HepG2 (cell line): ENCODE data around the gene TTPAL. TPM values are rescaled to one million over a fixed set of nuclear protein-coding genes. Genes with fewer than 3 reads are reported as not detected.

Source experiments
- ATAC-seq: fragments of 200-7000 bp; cut with Tn5 transposase; 3 replicates; pipeline ENCODE4 v1.9.1; 2020; ENCODE audit warnings: mild to moderate bottlenecking, moderate library complexity
- BruUV-seq: library from RNA; stranded (reverse); fragments of 400-500 nt; replicated peaks from 2 replicates; lab custom pipeline; 2021; lab: Mats Ljungman, UMichigan
- CTCF ChIA-PET: fragments of 300-600 bp; formaldehyde crosslinking; extraction: SDS; loops from one replicate; lab custom pipeline; 2021; ENCODE audit warnings: low total read pairs, inconsistent platforms, low intra/inter-chr PET ratio; lab: Yijun Ruan, JAX
- POLR2A ChIA-PET: fragments of 350-600 bp; sonication (Branson Sonifier 250); formaldehyde crosslinking; loops from one replicate; lab custom pipeline; 2020; ENCODE audit warnings: antibody characterized with exemption, inconsistent platforms; lab: Yijun Ruan, JAX
- DNase-seq: peaks from one replicate; pipeline ENCODE4 v3.0.0-alpha.2; 2015; ENCODE audit warnings: low spot score
- FAIRE-seq: peaks from 3 replicates; lab custom pipeline; 2011; peaks lifted over from hg19 to GRCh38; lab: Jason Lieb, UNC
- H2AFZ ChIP-seq: one replicate; pipeline ENCODE4 v1.6.1; 2011; ENCODE audit warnings: low read length, inconsistent platforms
- H3K27ac ChIP-seq: fragments of 300-600 bp; 3 replicates; pipeline ENCODE4 v1.8.0; 2011; ENCODE audit warnings: mixed run types, mild to moderate bottlenecking, mixed read lengths, low read length, inconsistent platforms; ENCODE audit not compliant: insufficient read depth; ENCODE audit errors: extremely low read length
- H3K27me3 ChIP-seq, 2 experiments: fragments of 200-600 bp in 1 of 2; 2 replicates in 1 of 2; 3 replicates in 1 of 2; pipeline versions ENCODE4 v1.6.0 to v1.8.0; 2011; ENCODE audit warnings: low read length in 2 of 2, mild to moderate bottlenecking in 2 of 2, moderate library complexity in 2 of 2, inconsistent platforms in 1 of 2; ENCODE audit not compliant: insufficient read depth in 2 of 2, control insufficient read depth in 1 of 2
- H3K36me3 ChIP-seq, 2 experiments: fragments of 200-600 bp in 1 of 2; replicated peaks in 1 of 2; 2 replicates in 1 of 2; 3 replicates in 1 of 2; pipeline versions ENCODE4 v1.5.1 to v1.8.0; 2011; ENCODE audit warnings: low read length in 2 of 2, inconsistent platforms in 1 of 2; ENCODE audit not compliant: insufficient read depth in 2 of 2, control insufficient read depth in 1 of 2
- H3K4me1 ChIP-seq: 2 replicates; pipeline ENCODE4 v1.5.1; 2012; ENCODE audit warnings: low read length, inconsistent platforms; ENCODE audit not compliant: insufficient read depth
- H3K4me2 ChIP-seq: 2 replicates; pipeline ENCODE4 v1.6.0; 2011; ENCODE audit warnings: low read depth, low read length, inconsistent platforms
- H3K4me3 ChIP-seq, 3 experiments: fragments of 200-600 bp in 1 of 3; sonication (generic), shearing (Covaris generic) in 1 of 3; replicated peaks in 1 of 3; 2 replicates each; pipeline ENCODE4 v1.5.1; 2011 to 2016; ENCODE audit warnings: low read length in 3 of 3, inconsistent platforms in 2 of 3, low read depth in 2 of 3, mild to moderate bottlenecking in 2 of 3, control low read depth in 1 of 3, mixed read lengths in 1 of 3; ENCODE audit not compliant: insufficient read depth in 1 of 3
- H3K79me2 ChIP-seq: one replicate; pipeline ENCODE4 v1.6.1; 2011; ENCODE audit warnings: low read length, inconsistent platforms; ENCODE audit not compliant: insufficient read depth
- H3K9ac ChIP-seq: 2 replicates; pipeline ENCODE4 v1.6.0; 2011; ENCODE audit warnings: mild to moderate bottlenecking, low read depth, low read length, inconsistent platforms; ENCODE audit not compliant: insufficient read depth
- H3K9me3 ChIP-seq: 2 replicates; pipeline ENCODE4 v1.5.1; 2012; ENCODE audit warnings: mild to moderate bottlenecking, low read length
- H4K20me1 ChIP-seq: 2 replicates; pipeline ENCODE4 v1.6.0; 2011; ENCODE audit warnings: inconsistent platforms, mild to moderate bottlenecking, low read length, moderate library complexity; ENCODE audit not compliant: insufficient read depth
- CHD2 ChIP-seq: IDR thresholded peaks from 2 replicates; pipeline ENCODE4 v1.6.1; 2011; ENCODE audit warnings: low read depth, low read length, improper control_type of control experiment
- ESRRA ChIP-seq: sonication (generic); formaldehyde crosslinking; IDR thresholded peaks from 2 replicates; pipeline ENCODE4 v1.5.1; 2020; ENCODE audit warnings: mild to moderate bottlenecking, low read depth, missing genetic modification reagents
- FOSL1 ChIP-seq: sonication (generic); formaldehyde crosslinking; IDR thresholded peaks from 2 replicates; pipeline ENCODE4 v1.9.0; 2021; ENCODE audit warnings: missing genetic modification reagents, borderline replicate concordance
- GPN1 ChIP-seq: sonication (generic); formaldehyde crosslinking; IDR thresholded peaks from 2 replicates; pipeline ENCODE4 v1.5.1; 2020; ENCODE audit warnings: missing genetic modification reagents, borderline replicate concordance
- IKZF1 ChIP-seq: fragments of 450-650 bp; IDR thresholded peaks from 2 replicates; pipeline ENCODE4 v1.7.1; 2016
- KAT8 ChIP-seq: IDR thresholded peaks from 2 replicates; pipeline ENCODE4 v1.6.1; 2016; ENCODE audit warnings: missing genetic modification reagents, missing compliant biosample characterization
- KDM1A ChIP-seq: IDR thresholded peaks from 2 replicates; pipeline ENCODE4 v1.6.1; 2016; ENCODE audit warnings: missing compliant biosample characterization
- MED13 ChIP-seq: sonication (generic); formaldehyde crosslinking; IDR thresholded peaks from 2 replicates; pipeline ENCODE4 v1.5.0; 2020; ENCODE audit warnings: missing genetic modification reagents
- NBN ChIP-seq: fragments of 450-650 bp; conservative IDR thresholded peaks from 2 replicates; pipeline ENCODE4 v1.6.1; 2017
- NPAS2 ChIP-seq: sonication (generic); formaldehyde crosslinking; IDR thresholded peaks from 2 replicates; pipeline ENCODE4 v1.8.0; 2022; ENCODE audit warnings: mild to moderate bottlenecking, missing genetic modification reagents, borderline replicate concordance
- NR3C1 ChIP-seq: sonication (generic); formaldehyde crosslinking; IDR thresholded peaks from 2 replicates; pipeline ENCODE4 v1.4.0; 2020; ENCODE audit warnings: missing genetic modification reagents
- PHF20 ChIP-seq: sonication (generic); formaldehyde crosslinking; IDR thresholded peaks from 2 replicates; pipeline ENCODE4 v1.5.0; 2020; ENCODE audit warnings: mild to moderate bottlenecking, missing genetic modification reagents
- PHF21A ChIP-seq: sonication (generic); formaldehyde crosslinking; IDR thresholded peaks from 2 replicates; pipeline ENCODE4 v1.5.0; 2020; ENCODE audit warnings: mild to moderate bottlenecking, missing genetic modification reagents
- RARA ChIP-seq: IDR thresholded peaks from 2 replicates; pipeline ENCODE4 v1.6.1; 2016; ENCODE audit warnings: missing genetic modification reagents, missing compliant biosample characterization
- SAP130 ChIP-seq: IDR thresholded peaks from 2 replicates; pipeline ENCODE4 v1.6.1; 2016; ENCODE audit warnings: low read depth
- SRY ChIP-seq: sonication (generic); formaldehyde crosslinking; IDR thresholded peaks from 2 replicates; pipeline ENCODE4 v1.8.0; 2022; ENCODE audit warnings: mild to moderate bottlenecking, missing genetic modification reagents
- ZMYM3 ChIP-seq: sonication (generic); formaldehyde crosslinking; IDR thresholded peaks from 2 replicates; pipeline ENCODE4 v1.5.1; 2020; ENCODE audit warnings: mild to moderate bottlenecking, missing genetic modification reagents
- ZNF34 ChIP-seq: sonication (generic); formaldehyde crosslinking; IDR thresholded peaks from 2 replicates; pipeline ENCODE4 v1.4.0; 2020; ENCODE audit warnings: mild to moderate bottlenecking, missing genetic modification reagents, borderline replicate concordance
- ZNF350 ChIP-seq: sonication (generic); formaldehyde crosslinking; IDR thresholded peaks from 2 replicates; pipeline ENCODE4 v1.4.0; 2020; ENCODE audit warnings: mild to moderate bottlenecking, low read depth, missing genetic modification reagents, borderline replicate concordance
- ZNF460 ChIP-seq: sonication (generic); formaldehyde crosslinking; IDR thresholded peaks from 2 replicates; pipeline ENCODE4 v1.5.1; 2020; ENCODE audit warnings: missing genetic modification reagents, mild to moderate bottlenecking, borderline replicate concordance
- ZNF670 ChIP-seq: sonication (generic); formaldehyde crosslinking; IDR thresholded peaks from 2 replicates; pipeline ENCODE4 v1.8.0; 2022; ENCODE audit warnings: mild to moderate bottlenecking, missing genetic modification reagents, borderline replicate concordance
- ZNF75D ChIP-seq: sonication (generic); formaldehyde crosslinking; IDR thresholded peaks from 2 replicates; pipeline ENCODE4 v1.8.1; 2023; ENCODE audit warnings: missing genetic modification reagents, mild to moderate bottlenecking, borderline replicate concordance
- WGBS: methylation state at CpG from one replicate; pipeline ENCODE4 v1.1.6; 2017; ENCODE audit warnings: low lambda C conversion rate; 5-methylcytosine and 5-hydroxymethylcytosine counted together
- in situ Hi-C: cut with HindIII; loops from 2 replicates; pipeline ENCODE4 v1.10.0; 2017; ENCODE audit warnings: low pct_unique_long_range_greater_than_20kb; ENCODE audit not compliant: extremely low pct_ligation_motif_present
- intact Hi-C: fragments of 100-400 bp; cut with micrococcal nuclease; formaldehyde crosslinking; loops from one replicate; pipeline ENCODE4 v1.10.0; 2022; ENCODE audit not compliant: unreplicated experiment
- polyA plus RNA-seq, 8 experiments: library from polyadenylated mRNA; depleted of rRNA in 3 of 8; stranded (reverse) in 7 of 8; unstranded in 1 of 8; fragments of >200 nt; fragmentation: Illumina TruSeq in 4 of 8; extraction: Trizol in 4 of 8; gene quantifications; 2 replicates each; pipeline versions ENCODE4 v1.2.1 to v1.2.3, GENCODE V29; 2011 to 2016; ENCODE audit warnings: low read depth in 4 of 8, missing spikeins in 1 of 8, mixed read lengths in 1 of 8; ENCODE audit not compliant: insufficient read depth in 1 of 8
- total RNA-seq, 5 experiments: library from RNA; depleted of rRNA; stranded (reverse); fragments of >200 nt; fragmentation: Illumina TruSeq; extraction: Trizol; gene quantifications; 2 replicates each; pipeline ENCODE4 v1.2.3, GENCODE V29; 2016; ENCODE audit warnings: low read depth in 1 of 5
- TF ChIP-seq, protein P1 (sequence below): IDR thresholded peaks from 2 replicates; pipeline ENCODE4 v1.6.1; 2016; ENCODE audit warnings: mild to moderate bottlenecking, missing biosample characterization, missing genetic modification reagents
- TF ChIP-seq, protein P2 (sequence below): sonication (generic); formaldehyde crosslinking; IDR thresholded peaks from 2 replicates; pipeline ENCODE4 v1.5.0; 2020; ENCODE audit warnings: missing genetic modification reagents, mild to moderate bottlenecking, borderline replicate concordance

The TTPAL gene
- total and polyA plus RNA-seq, 2 of the 13 experiments (the other 11 are each of a cell fraction or from before 2014, with no cell fraction given): 4.3 to 18.8 TPM

DNA sequence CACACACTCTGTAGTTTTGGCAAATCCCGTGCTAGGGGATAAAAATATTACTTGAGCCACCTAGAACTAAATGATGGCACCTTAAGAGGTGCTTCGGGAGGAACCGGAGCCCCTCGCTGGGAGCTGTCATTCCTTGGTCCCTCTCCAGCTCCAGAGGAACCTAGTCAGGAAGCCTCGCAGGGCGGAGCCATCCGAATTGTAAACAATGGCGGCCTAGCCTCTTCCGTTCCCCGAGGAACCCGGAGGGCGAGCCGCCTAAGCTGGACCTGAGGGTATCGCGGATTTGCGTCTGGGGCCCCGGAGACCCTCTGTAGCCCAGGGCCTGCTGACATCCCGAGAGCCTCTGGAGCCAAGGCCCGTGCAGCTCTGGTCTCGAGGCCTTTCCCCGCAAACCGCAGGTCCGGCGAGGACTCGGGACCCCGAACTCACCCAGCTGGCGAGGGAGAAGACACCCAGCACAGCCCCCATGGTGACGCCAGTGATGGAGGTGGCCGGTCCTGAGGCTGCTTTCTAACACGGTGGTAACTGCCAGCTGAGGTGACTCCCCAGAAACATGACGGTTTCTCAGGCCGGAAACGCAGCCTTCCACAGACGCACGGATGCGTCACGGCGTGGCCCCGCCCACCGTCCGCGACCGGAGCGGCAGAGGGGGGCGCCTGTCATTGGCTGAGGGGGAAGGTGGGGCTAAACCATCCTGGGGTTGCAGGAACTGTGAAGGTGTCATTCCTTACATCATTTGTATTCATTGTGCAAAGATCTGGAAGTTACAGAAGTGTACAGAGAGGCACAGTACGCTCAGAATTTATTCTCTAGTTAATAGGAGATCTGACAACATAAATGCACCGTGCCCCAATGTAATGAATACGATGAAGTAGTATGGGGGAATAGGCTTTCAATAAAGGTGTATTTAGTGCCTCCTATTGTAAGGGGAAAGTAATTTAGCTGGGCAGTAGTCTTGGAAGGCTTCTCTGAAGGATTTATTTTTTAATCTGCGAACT lies 46.1 kb downstream of the TTPAL start, which contains the start of gene SERINC3:
Gene SERINC3, minus strand, starts transcription at position 587 of the 998 bp plus-strand sequence. Its CDS starts 119 bp downstream, at position 468.
- CTCF ChIA-PET: interaction anchor here (0.7 to 1.9 kb wide), 2 partner anchors 46 to 88 kb away, joined by 3 to 8 read pairs; partner anchors contain the start of gene TTPAL
- peak within 1 kb of the TSS; percentile 94 for H3K4me2 ChIP-seq
- FAIRE-seq (peak; percentile 94), ATAC-seq (peak; percentile 99), DNase-seq (peak; percentile 94)
- H2AFZ ChIP-seq: peak within 1 kb of the TSS; percentile 65
- H3K4me1 ChIP-seq: peaks cover 77% of the 10 kb centered on the region
- in situ Hi-C loops (no loop called here), intact Hi-C loops (loop anchor here (2.0 to 5.0 kb wide), 2 partner anchors 47 to 91 kb away; partner anchors contain the start of gene TTPAL)
- H3K36me3 ChIP-seq: no peaks in the 10 kb centered on the region; a peak in 2 of 5 replicates
- POLR2A ChIA-PET: interaction anchor here (0.6 to 2.4 kb wide), 22 partner anchors 7 to 1065 kb away, joined by 3 to 24 read pairs (median 4); partner anchors contain the start of genes FITM2, HNF4A, OSER1 and TTPAL
- H4K20me1 ChIP-seq: peaks cover 33% of the 10 kb centered on the region
- peak within 1 kb of the TSS; percentile 84 for H3K27ac ChIP-seq
- peak within 1 kb of the TSS; percentile 85 to 96 (median 89) for H3K4me3 ChIP-seq
- under 1% methylated on average over 44 of the region's 49 CpGs for WGBS
- no peaks in the 10 kb centered on the region for H3K9me3 ChIP-seq
- H3K79me2 ChIP-seq: peaks cover 49% of the 10 kb centered on the region
- H3K27me3 ChIP-seq: peaks cover 0 to 7% of the 10 kb centered on the region in 2 experiments; a peak in 1 of 5 replicates
- peak within 1 kb of the TSS; percentile 96 for H3K9ac ChIP-seq
- TSS peak; percentile 69 for BruUV-seq
- peak; percentile 10; the same call in 1 of the 2 replicates for TF ChIP-seq KDM1A (CRISPR knock-in tag)
- TF ChIP-seq CHD2: no peak
- peak; percentile 93; the same call in 1 of the 2 replicates for TF ChIP-seq SRY (CRISPR knock-in tag)
- TF ChIP-seq, protein P1, sequence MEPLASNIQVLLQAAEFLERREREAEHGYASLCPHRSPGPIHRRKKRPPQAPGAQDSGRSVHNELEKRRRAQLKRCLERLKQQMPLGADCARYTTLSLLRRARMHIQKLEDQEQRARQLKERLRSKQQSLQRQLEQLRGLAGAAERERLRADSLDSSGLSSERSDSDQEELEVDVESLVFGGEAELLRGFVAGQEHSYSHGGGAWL (CRISPR knock-in tag): peak; percentile 81
- peak; percentile 80 for TF ChIP-seq PHF21A (CRISPR knock-in tag)
- TF ChIP-seq NBN: no peak
- TF ChIP-seq SAP130: peak; percentile 99
- TF ChIP-seq KAT8: peak; percentile 93
- TF ChIP-seq ZNF670: no peak; the same call in 1 of the 2 replicates
- peak; percentile 91; the same call in 1 of the 2 replicates for TF ChIP-seq GPN1 (CRISPR knock-in tag)
- TF ChIP-seq NPAS2: no peak
- peak; percentile 98 for TF ChIP-seq ZNF350
- TF ChIP-seq IKZF1: no peak
- peak; percentile 62 for TF ChIP-seq ZMYM3
- TF ChIP-seq MED13 (CRISPR knock-in tag): 0 out of 2 replicates have a peak, but pooled peaks have one; percentile 68
- TF ChIP-seq, protein P2, sequence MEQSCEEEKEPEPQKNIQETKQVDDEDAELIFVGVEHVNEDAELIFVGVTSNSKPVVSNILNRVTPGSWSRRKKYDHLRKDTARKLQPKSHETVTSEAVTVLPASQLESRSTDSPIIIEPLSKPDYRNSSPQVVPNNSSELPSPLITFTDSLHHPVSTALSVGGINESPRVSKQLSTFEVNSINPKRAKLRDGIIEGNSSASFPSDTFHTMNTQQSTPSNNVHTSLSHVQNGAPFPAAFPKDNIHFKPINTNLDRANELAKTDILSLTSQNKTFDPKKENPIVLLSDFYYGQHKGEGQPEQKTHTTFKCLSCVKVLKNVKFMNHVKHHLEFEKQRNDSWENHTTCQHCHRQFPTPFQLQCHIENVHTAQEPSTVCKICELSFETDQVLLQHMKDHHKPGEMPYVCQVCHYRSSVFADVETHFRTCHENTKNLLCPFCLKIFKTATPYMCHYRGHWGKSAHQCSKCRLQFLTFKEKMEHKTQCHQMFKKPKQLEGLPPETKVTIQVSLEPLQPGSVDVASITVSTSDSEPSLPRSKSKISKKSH: peak; percentile 99
- peak; percentile 81 for TF ChIP-seq ESRRA (CRISPR knock-in tag)
- TF ChIP-seq NR3C1 (CRISPR knock-in tag): no peak
- TF ChIP-seq ZNF34: peak; percentile 76
- TF ChIP-seq PHF20 (CRISPR knock-in tag): peak; percentile 90
- TF ChIP-seq FOSL1 (CRISPR knock-in tag): peak; percentile 65
- no peak for TF ChIP-seq ZNF75D (CRISPR knock-in tag)
- peak; percentile 7; the same call in 1 of the 2 replicates for TF ChIP-seq ZNF460 (CRISPR knock-in tag)
- TF ChIP-seq RARA (CRISPR knock-in tag): no peak
